Endometrial microvascular endothelial cells (primary cell): ENCODE measurements around the gene OR2V1. TPM values are rescaled to one million over a fixed set of nuclear protein-coding genes. Genes with fewer than 3 reads are reported as not detected.
"Not testable (repeated sequence)": the region's sequence is repeated elsewhere in the genome, so short reads cannot be mapped to it uniquely, and the experiment has no call there.

Experiments
- in situ Hi-C: cut with HindIII; loops from 2 replicates; pipeline ENCODE4 v1.10.0; 2017; ENCODE audit warnings: low sequenced_read_pairs, low pct_unique_long_range_greater_than_20kb; ENCODE audit errors: inconsistent ontology term
- total RNA-seq: library from RNA; depleted of rRNA; stranded (reverse); fragments of >200 nt; gene quantifications from one replicate; pipeline ENCODE4 v1.2.3, GENCODE V29; 2015; ENCODE audit errors: inconsistent ontology term

The OR2V1 gene
- total RNA-seq, 1 donor from 2014 or later: not detected

DNA sequence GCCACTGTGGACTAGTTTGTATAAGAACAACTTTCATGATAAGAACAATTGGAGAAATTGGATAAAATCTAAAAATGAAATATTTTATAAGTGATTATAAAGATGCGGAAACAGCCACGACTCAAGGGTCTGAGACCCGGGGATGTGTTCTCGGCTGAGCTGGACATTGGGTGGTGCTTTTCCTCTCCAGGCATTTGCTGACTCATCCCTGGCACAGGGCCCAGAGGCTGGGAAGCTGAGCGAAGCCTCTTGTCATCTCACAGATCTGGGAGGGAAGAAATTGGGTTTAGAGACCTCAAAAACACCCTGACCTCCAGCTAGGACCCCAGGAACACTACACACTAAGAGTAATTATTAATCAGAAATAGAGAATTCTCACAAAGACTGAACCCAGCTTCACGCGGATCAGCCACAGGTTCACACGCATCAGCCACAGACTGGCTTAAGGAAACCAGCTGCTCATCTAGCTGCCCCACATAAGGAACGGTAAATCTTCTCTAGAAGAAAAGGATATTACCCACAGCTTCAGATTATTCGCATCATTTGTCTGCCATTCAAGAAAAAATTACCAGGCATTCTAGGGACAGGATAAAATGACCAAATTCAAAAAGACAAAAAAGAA is 2.8 kb upstream of the OR2V1 start:
- in situ Hi-C loops: no loop called here

- in situ Hi-C loops: no loop called here
Measured at GRCh38 chr5:181133083-181133482, 2.1 kb upstream of the OR2V1 start.

- in situ Hi-C loops: no loop called here
Measured at GRCh38 chr5:181131514-181131913, 545 bp upstream of the OR2V1 start.

- in situ Hi-C loops: not testable (repeated sequence)
Measured at GRCh38 chr5:181130081-181130480, 888 bp downstream of the OR2V1 start.

DNA sequence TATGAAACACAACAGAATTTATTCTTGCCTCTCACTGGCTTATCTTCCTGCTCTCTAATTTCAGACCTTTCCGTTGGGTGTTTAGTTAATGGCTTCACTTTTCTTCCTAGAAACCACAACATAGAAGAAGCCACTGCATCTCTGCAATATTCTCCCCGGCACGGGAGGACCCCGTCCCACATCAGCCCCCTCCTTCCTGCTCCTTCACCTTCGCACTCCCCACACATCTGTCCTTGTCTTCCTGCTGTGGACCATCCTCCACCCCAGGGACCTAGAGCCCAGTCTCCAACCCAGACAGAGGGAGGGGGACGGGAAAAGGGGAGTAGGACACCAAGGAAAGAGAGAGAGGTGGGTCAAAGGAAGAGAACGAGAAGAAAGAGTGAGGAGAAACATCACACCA is 1.4 kb downstream of the OR2V1 start:
- in situ Hi-C loops: no loop called here

GRCh38 chr5:181127907-181128626 is 2.9 kb downstream of the OR2V1 start:
- in situ Hi-C loops: no loop called here

- in situ Hi-C loops: no loop called here
Measured at GRCh38 chr5:181127456-181127855, 3.5 kb downstream of the OR2V1 start.

DNA sequence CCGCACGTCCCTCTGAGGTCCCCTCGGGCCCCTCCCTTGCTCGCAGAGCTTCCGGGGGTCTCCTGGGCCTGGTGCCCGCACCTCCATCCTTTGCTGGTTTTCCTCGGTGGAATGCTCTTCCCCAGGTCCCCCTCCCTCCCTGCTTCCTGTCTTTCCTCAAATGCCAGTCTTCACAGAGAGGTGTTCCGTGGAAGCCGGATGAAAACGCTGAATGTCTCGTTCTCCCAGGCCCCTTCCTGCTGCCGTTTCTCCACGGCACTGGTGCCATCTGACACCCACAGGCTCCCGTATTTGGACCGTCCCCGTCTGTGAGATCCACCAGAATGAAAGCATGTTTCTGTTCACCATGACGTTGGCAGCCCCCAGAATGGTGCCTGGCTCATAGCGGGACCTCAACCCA is 4.1 kb downstream of the OR2V1 start:
- in situ Hi-C loops: no loop called here

DNA sequence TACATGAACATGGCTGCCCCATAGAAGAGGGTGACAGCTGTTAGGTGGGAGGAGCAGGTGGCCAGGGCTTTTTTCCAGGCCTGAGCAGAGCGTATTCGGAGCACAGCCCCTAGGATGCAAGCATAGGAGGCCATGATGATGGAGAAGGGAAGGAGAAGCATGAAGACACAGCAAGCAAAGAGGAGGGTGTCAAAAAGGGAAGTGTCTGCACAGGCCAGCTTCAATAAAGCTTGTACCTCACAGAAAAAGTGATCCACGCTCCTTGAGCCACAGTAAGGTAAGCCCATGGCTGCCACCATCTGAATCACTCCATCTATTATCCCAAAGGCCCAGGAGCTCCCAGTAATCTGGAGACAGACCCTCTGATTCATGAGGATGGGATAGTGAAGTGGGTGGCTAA is 6.4 kb downstream of the OR2V1 start:
- in situ Hi-C loops: no loop called here

- in situ Hi-C loops: no loop called here
Measured at GRCh38 chr5:181121675-181122561, 9.1 kb downstream of the OR2V1 start.

DNA sequence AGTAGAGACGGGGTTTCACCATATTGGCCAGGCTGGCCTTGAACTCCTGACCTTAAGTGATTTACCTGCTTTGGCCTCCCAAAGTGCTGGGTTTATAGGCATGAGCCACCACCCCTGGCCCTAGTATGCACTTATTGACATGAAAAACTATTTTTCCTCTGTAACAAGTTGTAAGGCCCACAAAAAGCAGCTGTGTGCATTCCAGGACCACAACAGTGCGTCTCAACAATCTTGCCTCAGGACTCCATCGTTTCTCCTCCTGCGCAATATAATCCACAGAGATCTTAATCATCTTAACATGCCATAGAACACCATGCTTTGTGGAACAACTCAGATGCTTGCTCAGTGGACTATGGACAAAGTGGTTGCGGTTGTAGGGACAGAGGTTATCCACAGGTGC is 10.2 kb downstream of the OR2V1 start:
- in situ Hi-C loops: no loop called here

DNA sequence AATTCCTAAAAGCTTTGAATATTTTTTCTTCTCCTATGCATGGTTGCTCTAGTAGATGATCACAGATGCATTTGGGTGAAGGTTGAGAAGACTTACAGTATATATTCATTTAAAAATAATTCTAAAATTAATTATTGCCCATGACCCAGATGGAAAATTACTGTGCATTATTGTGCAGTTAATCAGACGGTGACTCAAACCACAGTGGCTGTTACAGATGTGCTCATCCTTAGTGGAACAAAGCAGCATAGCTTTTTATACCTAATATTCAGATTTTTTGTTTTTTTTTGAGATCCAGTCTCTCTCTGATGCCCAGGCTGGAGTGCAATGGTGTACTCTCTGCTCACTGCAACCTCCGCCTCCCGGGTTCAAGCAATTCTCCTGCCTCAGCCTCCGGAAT is 10.7 kb downstream of the OR2V1 start:
- in situ Hi-C loops: no loop called here

- in situ Hi-C loops: no loop called here
Measured at GRCh38 chr5:181119105-181119504, 11.9 kb downstream of the OR2V1 start.

DNA sequence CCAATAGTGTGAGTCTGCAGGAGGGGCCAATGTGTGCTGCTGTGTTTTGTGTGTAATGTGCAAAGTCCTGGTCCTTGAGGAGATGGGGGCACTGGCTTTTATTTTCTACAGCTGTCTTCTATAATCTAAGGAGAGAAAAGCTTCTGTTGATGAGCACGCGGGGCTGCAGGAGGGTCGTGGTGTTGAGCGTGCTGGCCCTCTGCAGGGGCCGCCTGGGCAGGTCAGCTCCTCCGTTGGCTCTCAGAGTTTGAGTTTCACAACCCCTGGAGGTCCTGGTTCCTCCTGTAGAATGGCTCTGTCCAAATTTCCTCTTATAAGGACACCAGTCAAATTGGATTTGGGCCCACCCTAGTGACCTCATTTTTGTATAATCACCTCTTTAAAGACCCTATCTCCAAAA is 12.6 kb downstream of the OR2V1 start:
- in situ Hi-C loops: no loop called here

DNA sequence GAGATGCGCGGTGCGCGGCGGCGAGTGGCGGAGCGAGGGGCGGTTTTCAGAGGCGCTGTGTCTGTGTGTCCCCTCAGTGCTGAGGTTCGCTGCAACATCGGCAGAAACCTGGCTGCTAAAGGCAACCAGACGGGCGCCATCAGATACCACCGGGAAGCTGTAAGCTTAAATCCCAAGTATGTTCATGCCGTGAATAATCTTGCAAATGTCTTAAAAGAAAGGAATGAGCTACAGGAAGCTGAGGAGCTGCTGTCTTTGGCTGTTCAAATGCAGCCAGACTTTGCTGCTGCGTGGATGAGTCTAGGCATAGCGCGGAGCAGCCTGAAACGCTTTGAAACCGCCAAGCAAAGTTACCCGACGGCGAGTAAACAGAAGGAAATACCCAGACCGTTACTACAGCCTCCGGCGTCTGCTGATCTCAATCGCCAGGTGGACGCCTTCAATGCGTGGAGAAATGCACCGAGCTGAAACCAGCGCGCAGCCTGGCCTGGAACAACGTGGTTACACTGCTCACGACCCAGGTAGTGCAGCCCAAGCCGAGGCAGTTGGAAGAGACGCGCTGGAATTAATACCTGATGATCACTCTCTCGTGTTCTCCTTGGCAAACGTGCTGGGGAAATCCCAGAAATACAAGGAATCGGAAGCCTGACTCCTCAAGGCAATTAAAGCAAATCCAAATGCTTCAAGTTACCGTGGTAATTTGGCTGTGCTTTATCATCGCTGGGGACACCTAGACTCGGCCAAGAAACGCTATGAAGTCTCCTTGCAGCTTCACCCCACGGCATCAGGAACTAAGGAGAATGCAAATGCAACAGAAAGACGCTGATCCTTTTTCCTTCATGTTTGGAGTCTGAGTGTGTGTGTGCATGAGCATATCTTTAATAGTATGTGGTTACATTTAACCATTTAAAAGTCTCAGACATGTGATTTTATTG is 15.9 kb downstream of the OR2V1 start:
- in situ Hi-C loops: no loop called here

DNA sequence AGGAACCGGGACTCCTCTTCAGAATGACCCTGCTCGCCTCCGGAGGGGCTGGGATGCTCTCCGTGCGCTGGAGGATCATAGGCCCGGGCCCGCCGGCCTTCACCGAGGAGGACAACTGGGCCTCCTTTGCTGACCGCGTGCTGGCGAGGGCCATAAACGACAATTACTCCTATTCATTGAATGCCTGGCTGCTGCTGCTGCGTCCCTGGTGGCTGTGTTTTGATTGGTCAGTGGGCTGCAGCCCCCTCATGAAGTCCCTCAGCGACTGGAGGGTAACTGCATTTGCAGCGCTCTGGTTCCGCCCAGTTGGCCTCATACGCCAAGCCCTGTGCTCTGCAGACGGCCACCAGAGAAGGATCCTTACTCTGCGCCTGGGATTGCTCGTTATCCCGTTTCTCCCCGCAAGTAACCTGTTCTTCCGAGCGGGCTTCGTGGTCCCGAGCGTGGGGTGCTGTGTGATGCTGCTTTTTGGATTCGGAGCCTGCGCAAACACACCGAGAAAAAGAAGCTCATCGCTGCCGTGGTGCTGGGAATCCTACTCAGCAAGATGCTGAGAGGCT is 16.6 kb downstream of the OR2V1 start:
- in situ Hi-C loops: no loop called here

DNA sequence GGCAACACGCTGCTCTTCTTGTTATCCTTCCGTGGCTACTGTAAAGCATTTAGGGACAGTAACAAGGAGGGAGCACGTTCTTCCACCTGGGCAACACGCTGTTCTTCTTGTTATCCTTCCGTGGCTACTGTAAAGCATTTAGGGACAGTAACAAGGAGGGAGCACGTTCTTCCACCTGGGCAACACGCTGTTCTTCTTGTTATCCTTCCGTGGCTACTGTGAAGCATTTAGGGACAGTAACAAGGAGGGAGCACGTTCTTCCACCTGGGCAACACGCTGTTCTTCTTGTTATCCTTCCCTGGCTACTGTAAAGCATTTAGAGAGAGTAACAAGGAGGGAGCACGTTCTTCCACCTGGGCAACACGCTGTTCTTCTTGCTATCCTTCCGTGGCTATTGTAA is 17.4 kb downstream of the OR2V1 start:
- in situ Hi-C loops: not testable (repeated sequence)

GRCh38 chr5:181112476-181112875 is 18.5 kb downstream of the OR2V1 start:
- in situ Hi-C loops: no loop called here

- in situ Hi-C loops: no loop called here
Measured at GRCh38 chr5:181111010-181111409, 20.0 kb downstream of the OR2V1 start.
